Colonic mucosa (tissue), 4 donors: ENCODE data around the gene ABAT. TPM values are rescaled to one million over a fixed set of nuclear protein-coding genes. Genes with fewer than 3 reads are reported as not detected.
"Not testable (repeated sequence)": the region's sequence is repeated elsewhere in the genome, so short reads cannot be mapped to it uniquely, and the experiment has no call there.

Source experiments
- DNase-seq: peaks from one replicate; pipeline ENCODE4 v3.0.0-alpha.2; 2020
- H3K27ac ChIP-seq: fragments of 200-600 bp; one replicate; pipeline ENCODE4 v1.8.0; 2021
- H3K27me3 ChIP-seq: fragments of 200-600 bp; one replicate; pipeline ENCODE4 v1.8.0; 2021
- H3K36me3 ChIP-seq: fragments of 200-600 bp; one replicate; pipeline ENCODE4 v1.8.0; 2021
- H3K4me1 ChIP-seq: fragments of 200-600 bp; one replicate; pipeline ENCODE4 v1.8.0; 2021; ENCODE audit warnings: mild to moderate bottlenecking
- H3K4me3 ChIP-seq: fragments of 200-600 bp; one replicate; pipeline ENCODE4 v1.8.0; 2021
- H3K9ac ChIP-seq, 2 donors: one replicate each; pipeline ENCODE4 v1.7.0; 2013; ENCODE audit warnings: control low read depth in 2 of 2, low read depth in 2 of 2, low read length in 2 of 2
- H3K9me3 ChIP-seq: fragments of 200-600 bp; one replicate; pipeline ENCODE4 v1.8.0; 2021
- intact Hi-C: fragments of 100-400 bp; cut with DNase I; formaldehyde crosslinking; loops from one replicate; pipeline ENCODE4 v1.14.1; 2022
- total RNA-seq, 2 donors: library from RNA; stranded (reverse); fragmentation: NEBNext Ultra II Directional in 1 of 2; extraction: Animal tissue kit (Norgen Biotek cat#: 25700) in 1 of 2; gene quantifications; one replicate each; pipeline ENCODE4 v1.2.1, GENCODE V29; 2021
- TF ChIP-seq, protein P1 (sequence below): fragments of 200-600 bp; IDR thresholded peaks from one replicate; pipeline ENCODE4 v1.8.0; 2022; ENCODE audit warnings: antibody characterized with exemption, mild to moderate bottlenecking
- donor health status: healthy.
- donor health status: DM: no; HTN: no; CAD: no.
- donor health status: DM: no; HTN: no; CAD: no.

The ABAT gene
- total RNA-seq, 2 donors from 2014 or later: 12.9 to 25.6 TPM

GRCh38 chr16:8645831-8646230, 28.6 kb upstream of the ABAT start:
- DNase-seq: no peak
- Histone ChIP-seq H3K27ac (no peak overlapping the region), H3K36me3 (peaks cover 3% of the 10 kb centered on the region), H3K9ac (no peak overlapping the region), H3K9me3 (no peaks in the 10 kb centered on the region), H3K4me1 (no peaks in the 10 kb centered on the region), H3K27me3 (no peaks in the 10 kb centered on the region), H3K4me3 (no peak overlapping the region)
- intact Hi-C loops: no loop called here
- TF ChIP-seq, protein P1, sequence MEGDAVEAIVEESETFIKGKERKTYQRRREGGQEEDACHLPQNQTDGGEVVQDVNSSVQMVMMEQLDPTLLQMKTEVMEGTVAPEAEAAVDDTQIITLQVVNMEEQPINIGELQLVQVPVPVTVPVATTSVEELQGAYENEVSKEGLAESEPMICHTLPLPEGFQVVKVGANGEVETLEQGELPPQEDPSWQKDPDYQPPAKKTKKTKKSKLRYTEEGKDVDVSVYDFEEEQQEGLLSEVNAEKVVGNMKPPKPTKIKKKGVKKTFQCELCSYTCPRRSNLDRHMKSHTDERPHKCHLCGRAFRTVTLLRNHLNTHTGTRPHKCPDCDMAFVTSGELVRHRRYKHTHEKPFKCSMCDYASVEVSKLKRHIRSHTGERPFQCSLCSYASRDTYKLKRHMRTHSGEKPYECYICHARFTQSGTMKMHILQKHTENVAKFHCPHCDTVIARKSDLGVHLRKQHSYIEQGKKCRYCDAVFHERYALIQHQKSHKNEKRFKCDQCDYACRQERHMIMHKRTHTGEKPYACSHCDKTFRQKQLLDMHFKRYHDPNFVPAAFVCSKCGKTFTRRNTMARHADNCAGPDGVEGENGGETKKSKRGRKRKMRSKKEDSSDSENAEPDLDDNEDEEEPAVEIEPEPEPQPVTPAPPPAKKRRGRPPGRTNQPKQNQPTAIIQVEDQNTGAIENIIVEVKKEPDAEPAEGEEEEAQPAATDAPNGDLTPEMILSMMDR: no peak

GRCh38 chr16:8646326-8647053, 27.9 kb upstream of the ABAT start:
- H3K4me3 ChIP-seq: no peak overlapping the region
- H3K4me1 ChIP-seq: no peaks in the 10 kb centered on the region
- H3K9me3 ChIP-seq: no peaks in the 10 kb centered on the region
- DNase-seq: no peak
- H3K27me3 ChIP-seq: no peaks in the 10 kb centered on the region
- TF ChIP-seq, protein P1: no peak
- H3K27ac ChIP-seq: no peak overlapping the region
- intact Hi-C loops: no loop called here
- peaks cover 3% of the 10 kb centered on the region for H3K36me3 ChIP-seq
- H3K9ac ChIP-seq: no peak overlapping the region

DNA sequence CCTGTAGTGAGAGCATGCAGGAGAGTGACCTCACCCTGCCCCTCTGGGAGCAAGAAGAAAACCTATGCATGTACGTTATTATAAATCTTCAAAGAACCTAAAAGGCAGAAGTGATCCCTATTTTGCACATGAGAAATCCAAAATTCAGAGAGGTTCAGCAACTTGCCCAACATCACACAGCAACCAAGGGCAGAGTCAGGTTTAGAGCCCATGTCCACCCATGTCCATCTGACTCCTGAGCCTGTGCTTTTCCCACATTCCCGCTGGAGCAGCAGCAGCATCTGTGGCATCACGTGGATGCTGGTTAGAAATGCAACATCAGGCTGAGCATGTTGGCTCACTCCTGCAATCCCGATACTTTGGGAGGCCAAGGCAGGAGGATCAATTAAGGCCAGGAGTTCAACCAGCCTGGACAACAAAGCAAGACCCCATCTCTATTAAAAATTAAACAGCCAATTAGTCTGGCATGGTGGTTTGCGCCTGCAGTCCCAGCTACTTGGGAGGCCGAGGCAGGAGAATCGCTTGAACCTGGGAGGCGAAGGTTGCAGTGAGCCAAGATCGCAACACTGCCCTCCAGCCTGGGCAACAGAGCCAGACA, 26.6 kb upstream of the ABAT start:
- H3K4me1 ChIP-seq: no peaks in the 10 kb centered on the region
- no peak overlapping the region for H3K27ac ChIP-seq
- intact Hi-C loops: no loop called here
- H3K36me3 ChIP-seq: peaks cover 3% of the 10 kb centered on the region
- no peaks in the 10 kb centered on the region for H3K9me3 ChIP-seq
- no peak overlapping the region for H3K4me3 ChIP-seq
- H3K27me3 ChIP-seq: no peaks in the 10 kb centered on the region
- DNase-seq: no peak
- H3K9ac ChIP-seq: no peak overlapping the region
- TF ChIP-seq, protein P1: no peak

DNA sequence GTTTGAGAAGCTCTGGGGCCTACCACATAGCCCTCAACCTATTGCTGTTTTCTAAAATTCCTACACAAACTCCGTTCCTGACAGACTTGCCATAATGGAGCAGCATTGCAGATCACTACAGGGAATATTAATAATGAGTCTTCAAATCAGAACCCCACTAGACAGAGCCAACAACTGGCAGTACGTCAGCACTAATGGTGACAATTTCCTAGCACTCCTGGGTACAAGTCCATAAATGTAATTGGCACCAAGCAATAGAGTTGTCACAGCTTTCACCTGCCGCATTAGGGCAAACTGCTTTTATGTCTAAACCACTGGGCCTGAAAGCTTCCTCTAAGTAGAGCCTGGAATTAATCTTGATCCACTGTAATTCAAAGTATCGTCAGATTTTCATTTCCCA, 25.5 kb upstream of the ABAT start:
- no peaks in the 10 kb centered on the region for H3K27me3 ChIP-seq
- intact Hi-C loops: no loop called here
- no peaks in the 10 kb centered on the region for H3K4me1 ChIP-seq
- TF ChIP-seq, protein P1: no peak
- peaks cover 3% of the 10 kb centered on the region for H3K36me3 ChIP-seq
- no peak overlapping the region for H3K4me3 ChIP-seq
- no peak for DNase-seq
- H3K9ac ChIP-seq: no peak overlapping the region
- H3K9me3 ChIP-seq: no peaks in the 10 kb centered on the region
- H3K27ac ChIP-seq: no peak overlapping the region

DNA sequence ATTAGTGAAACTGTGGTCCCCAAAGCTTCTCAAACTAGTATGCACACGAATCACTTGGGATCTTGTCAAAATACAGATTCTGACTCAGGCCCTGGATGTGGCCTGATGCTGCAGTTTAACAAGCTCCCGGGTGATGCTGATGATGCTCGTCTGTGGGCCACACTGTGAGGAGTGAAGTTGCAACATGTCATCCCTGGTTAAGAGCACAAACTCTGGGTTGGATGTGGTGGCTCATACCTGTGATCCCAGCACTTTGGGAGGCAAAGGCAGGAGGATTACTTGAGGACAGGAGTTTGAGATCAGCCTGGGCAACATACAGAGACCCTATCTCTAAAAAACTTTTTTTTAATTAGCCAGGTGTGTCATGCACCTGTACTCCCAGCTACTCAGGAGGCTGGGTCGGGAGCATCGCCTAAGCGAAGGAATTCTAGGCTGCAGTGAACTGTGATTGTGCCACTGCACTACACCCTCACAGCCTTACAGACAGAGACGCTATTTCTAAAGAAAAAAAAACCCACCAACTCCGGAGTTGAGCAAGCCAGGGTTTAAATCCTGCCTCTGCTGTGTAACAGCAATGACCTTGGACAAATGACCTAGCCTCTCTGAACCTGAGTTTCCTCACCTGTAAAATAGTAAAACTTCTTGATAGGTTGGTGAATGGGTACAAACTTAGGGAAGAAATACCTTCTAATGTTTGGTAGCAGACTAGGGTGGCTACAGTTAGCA, 24.4 kb upstream of the ABAT start:
- no peak overlapping the region for H3K4me3 ChIP-seq
- H3K9me3 ChIP-seq: no peaks in the 10 kb centered on the region
- TF ChIP-seq, protein P1: no peak
- no peaks in the 10 kb centered on the region for H3K36me3 ChIP-seq
- H3K4me1 ChIP-seq: no peaks in the 10 kb centered on the region
- no peak for DNase-seq
- H3K27me3 ChIP-seq: no peaks in the 10 kb centered on the region
- intact Hi-C loops: loop anchor here (5.0 kb wide), 1 partner anchor 73 kb away; no protein-coding TSS in a partner anchor
- no peak overlapping the region for H3K27ac ChIP-seq
- H3K9ac ChIP-seq: no peak overlapping the region

GRCh38 chr16:8651958-8652357, 22.5 kb upstream of the ABAT start:
- intact Hi-C loops: loop anchor here (5.0 kb wide), 1 partner anchor 75 kb away; no protein-coding TSS in a partner anchor
- not testable (repeated sequence) for H3K36me3 ChIP-seq, H3K4me3 ChIP-seq, DNase-seq, H3K9me3 ChIP-seq, H3K9ac ChIP-seq, H3K27me3 ChIP-seq, H3K27ac ChIP-seq, H3K4me1 ChIP-seq
